NB4 (cell line): Measurements from ENCODE around the gene CLDN25.

Experiments used
- DNase-seq: peaks from one replicate; pipeline ENCODE4 v3.0.0; 2010; ENCODE audit warnings: low read depth
- H3K4me3 ChIP-seq: one replicate; pipeline ENCODE4 v1.5.1; 2011; ENCODE audit warnings: mild to moderate bottlenecking, low read depth, low read length, moderate library complexity
- MYC ChIP-seq: IDR thresholded peaks from 2 replicates; pipeline ENCODE4 v1.6.1; 2011; ENCODE audit warnings: low read depth, low read length
- POLR2A ChIP-seq: IDR thresholded peaks from 2 replicates; pipeline ENCODE4 v1.6.1; 2011; ENCODE audit warnings: mild to moderate bottlenecking; ENCODE audit not compliant: insufficient read length; ENCODE audit errors: extremely low read depth
- TF ChIP-seq, protein P1 (sequence below): IDR thresholded peaks from one replicate; pipeline ENCODE4 v1.5.1; 2012; ENCODE audit warnings: low read depth, low read length
- TF ChIP-seq, protein P2 (sequence below): IDR thresholded peaks from 2 replicates; pipeline ENCODE4 v1.6.1; 2011; ENCODE audit warnings: low read depth, low read length

CLDN25 gene

DNA sequence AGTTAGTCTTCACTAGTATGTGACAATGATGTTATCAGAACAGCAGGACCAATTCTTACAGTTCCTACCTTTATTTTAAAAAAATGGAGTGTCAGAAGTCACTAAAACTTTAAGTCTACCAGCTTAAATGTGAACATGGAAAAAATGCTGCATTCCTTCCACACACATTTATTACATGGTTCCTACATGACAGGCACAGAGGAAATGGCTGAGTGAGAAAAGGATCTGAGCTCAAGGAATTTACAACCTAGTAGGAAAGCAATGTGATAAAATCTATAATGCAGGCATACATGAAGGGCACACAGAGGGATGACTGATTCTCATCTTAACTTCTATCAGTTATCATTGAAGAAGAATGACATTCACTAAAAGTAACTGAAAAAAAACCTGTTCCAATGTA, 23.0 kb downstream of the CLDN25 start:
- H3K4me3 ChIP-seq = no peak overlapping the region
- no peak for DNase-seq
- TF ChIP-seq, protein P1, sequence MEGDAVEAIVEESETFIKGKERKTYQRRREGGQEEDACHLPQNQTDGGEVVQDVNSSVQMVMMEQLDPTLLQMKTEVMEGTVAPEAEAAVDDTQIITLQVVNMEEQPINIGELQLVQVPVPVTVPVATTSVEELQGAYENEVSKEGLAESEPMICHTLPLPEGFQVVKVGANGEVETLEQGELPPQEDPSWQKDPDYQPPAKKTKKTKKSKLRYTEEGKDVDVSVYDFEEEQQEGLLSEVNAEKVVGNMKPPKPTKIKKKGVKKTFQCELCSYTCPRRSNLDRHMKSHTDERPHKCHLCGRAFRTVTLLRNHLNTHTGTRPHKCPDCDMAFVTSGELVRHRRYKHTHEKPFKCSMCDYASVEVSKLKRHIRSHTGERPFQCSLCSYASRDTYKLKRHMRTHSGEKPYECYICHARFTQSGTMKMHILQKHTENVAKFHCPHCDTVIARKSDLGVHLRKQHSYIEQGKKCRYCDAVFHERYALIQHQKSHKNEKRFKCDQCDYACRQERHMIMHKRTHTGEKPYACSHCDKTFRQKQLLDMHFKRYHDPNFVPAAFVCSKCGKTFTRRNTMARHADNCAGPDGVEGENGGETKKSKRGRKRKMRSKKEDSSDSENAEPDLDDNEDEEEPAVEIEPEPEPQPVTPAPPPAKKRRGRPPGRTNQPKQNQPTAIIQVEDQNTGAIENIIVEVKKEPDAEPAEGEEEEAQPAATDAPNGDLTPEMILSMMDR = no peak
- TF ChIP-seq POLR2A (no peak), MYC (no peak)
- TF ChIP-seq, protein P2, sequence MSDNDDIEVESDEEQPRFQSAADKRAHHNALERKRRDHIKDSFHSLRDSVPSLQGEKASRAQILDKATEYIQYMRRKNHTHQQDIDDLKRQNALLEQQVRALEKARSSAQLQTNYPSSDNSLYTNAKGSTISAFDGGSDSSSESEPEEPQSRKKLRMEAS = no peak

DNA sequence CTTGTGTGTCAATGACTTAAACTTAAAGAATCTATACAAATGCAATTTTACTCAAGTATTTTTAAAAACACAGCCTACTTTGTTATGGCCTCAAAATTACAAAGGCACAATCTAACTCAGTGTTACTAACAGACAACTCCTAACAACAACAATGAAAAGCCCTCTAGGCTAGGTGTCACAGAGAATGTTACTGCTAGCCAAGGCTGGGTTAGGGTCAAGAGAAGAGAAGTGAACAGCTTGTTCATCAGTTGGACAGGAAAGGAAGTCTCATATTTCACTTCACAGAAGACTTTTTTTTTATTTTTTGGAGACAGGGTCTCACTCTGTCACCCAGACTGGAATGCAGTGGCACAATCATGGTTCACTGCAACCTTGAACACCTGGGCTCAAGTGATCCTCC, 26.0 kb downstream of the CLDN25 start:
- DNase-seq = no peak
- no peak overlapping the region for H3K4me3 ChIP-seq
- no peak for TF ChIP-seq POLR2A
- TF ChIP-seq, protein P1 = no peak
- no peak for TF ChIP-seq MYC
- TF ChIP-seq, protein P2 = no peak

GRCh38 chr11:113806406-113806805, 26.8 kb downstream of the CLDN25 start:
- TF ChIP-seq, protein P1 = peak; percentile 73
- TF ChIP-seq, protein P2 = no peak
- TF ChIP-seq MYC (no peak), POLR2A (no peak)
- peak; percentile 54 for DNase-seq
- no peak overlapping the region for H3K4me3 ChIP-seq

- no peak overlapping the region for H3K4me3 ChIP-seq
- DNase-seq = no peak
- TF ChIP-seq, protein P2 = no peak
- TF ChIP-seq POLR2A (no peak), MYC (no peak)
- TF ChIP-seq, protein P1 = no peak
Measured at GRCh38 chr11:113808931-113809330, 29.3 kb downstream of the CLDN25 start.

GRCh38 chr11:113814181-113814580, 34.6 kb downstream of the CLDN25 start:
- no peak overlapping the region for H3K4me3 ChIP-seq
- DNase-seq = no peak
- TF ChIP-seq MYC = no peak
- TF ChIP-seq, protein P1 = no peak
- TF ChIP-seq, protein P2 = no peak
- TF ChIP-seq POLR2A = no peak

- H3K4me3 ChIP-seq = no peak overlapping the region
- TF ChIP-seq, protein P1 = no peak
- TF ChIP-seq, protein P2 = no peak
- no peak for TF ChIP-seq MYC
- TF ChIP-seq POLR2A = no peak
- no peak for DNase-seq
Measured at GRCh38 chr11:113817162-113817561, 37.6 kb downstream of the CLDN25 start.
